SKM-1 treated with dmso at 0.1 percent for 144 hours (cell line): ENCODE measurements around the gene EGR4.
"Not testable (repeated sequence)": the region's sequence is repeated elsewhere in the genome, so short reads cannot be mapped to it uniquely, and the experiment has no call there.

ENCODE experiments used
- DNase-seq: peaks from one replicate; lab custom pipeline; 2025; ENCODE audit not compliant: unreplicated experiment; lab: John Stamatoyannopoulos, UW

The EGR4 gene

GRCh38 chr2:73264332-73264606 is 29.1 kb downstream of the EGR4 start:
- DNase-seq = no peak

GRCh38 chr2:73263540-73264331 is 29.6 kb downstream of the EGR4 start:
- DNase-seq = no peak

GRCh38 chr2:73262691-73263429 is 30.5 kb downstream of the EGR4 start:
- not testable (repeated sequence) for DNase-seq

- DNase-seq = no peak
Observed at GRCh38 chr2:73262108-73262651, 31.2 kb downstream of the EGR4 start.

GRCh38 chr2:73260338-73260984 is 32.9 kb downstream of the EGR4 start:
- peak; percentile 41 for DNase-seq

- DNase-seq = no peak
Observed at GRCh38 chr2:73259704-73260337, 33.5 kb downstream of the EGR4 start.

- DNase-seq = no peak
Observed at GRCh38 chr2:73259276-73259675, 34.1 kb downstream of the EGR4 start.

- DNase-seq = no peak
Observed at GRCh38 chr2:73258913-73259215, 34.5 kb downstream of the EGR4 start.

- DNase-seq = no peak
Observed at GRCh38 chr2:73258186-73258912, 35.0 kb downstream of the EGR4 start.

- peak; percentile 81 for DNase-seq
Observed at GRCh38 chr2:73257425-73258125, 35.8 kb downstream of the EGR4 start.

GRCh38 chr2:73257021-73257420 is 36.3 kb downstream of the EGR4 start:
- DNase-seq = no peak

- no peak for DNase-seq
Observed at GRCh38 chr2:73256618-73256922, 36.8 kb downstream of the EGR4 start.

GRCh38 chr2:73255907-73256617 is 37.3 kb downstream of the EGR4 start:
- no peak for DNase-seq

- no peak for DNase-seq
Observed at GRCh38 chr2:73255007-73255644, 38.2 kb downstream of the EGR4 start.

- DNase-seq = no peak
Observed at GRCh38 chr2:73254343-73255006, 38.9 kb downstream of the EGR4 start.

- peak; percentile 74 for DNase-seq
Observed at GRCh38 chr2:73253901-73254300, 39.4 kb downstream of the EGR4 start.

- no peak for DNase-seq
Observed at GRCh38 chr2:73253400-73253799, 39.9 kb downstream of the EGR4 start.

- no peak for DNase-seq
Observed at GRCh38 chr2:73252238-73253027, 40.9 kb downstream of the EGR4 start.
